ENCODE results near the gene NTM.

DNA sequence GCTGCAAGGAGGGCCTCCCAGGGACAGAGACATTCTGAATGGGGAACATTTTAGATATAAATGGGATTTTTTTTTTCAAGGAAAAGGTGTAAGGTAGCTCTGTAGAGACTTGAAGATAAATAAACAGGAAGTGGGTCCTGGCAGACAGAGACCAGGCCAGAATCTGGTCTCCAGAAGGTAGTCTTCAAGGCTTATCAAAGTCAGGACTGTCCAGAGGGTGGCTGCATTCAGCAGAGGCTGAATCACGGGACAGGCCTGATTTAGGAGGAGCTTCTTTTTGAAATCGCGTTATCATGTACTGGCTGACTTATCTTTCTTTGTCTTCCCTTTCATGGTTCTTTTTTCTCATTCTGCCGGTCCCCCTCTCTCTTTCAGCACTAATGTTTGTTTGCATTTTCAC is 542.9 kb downstream of the NTM start:
- TF ChIP-seq, protein P1, sequence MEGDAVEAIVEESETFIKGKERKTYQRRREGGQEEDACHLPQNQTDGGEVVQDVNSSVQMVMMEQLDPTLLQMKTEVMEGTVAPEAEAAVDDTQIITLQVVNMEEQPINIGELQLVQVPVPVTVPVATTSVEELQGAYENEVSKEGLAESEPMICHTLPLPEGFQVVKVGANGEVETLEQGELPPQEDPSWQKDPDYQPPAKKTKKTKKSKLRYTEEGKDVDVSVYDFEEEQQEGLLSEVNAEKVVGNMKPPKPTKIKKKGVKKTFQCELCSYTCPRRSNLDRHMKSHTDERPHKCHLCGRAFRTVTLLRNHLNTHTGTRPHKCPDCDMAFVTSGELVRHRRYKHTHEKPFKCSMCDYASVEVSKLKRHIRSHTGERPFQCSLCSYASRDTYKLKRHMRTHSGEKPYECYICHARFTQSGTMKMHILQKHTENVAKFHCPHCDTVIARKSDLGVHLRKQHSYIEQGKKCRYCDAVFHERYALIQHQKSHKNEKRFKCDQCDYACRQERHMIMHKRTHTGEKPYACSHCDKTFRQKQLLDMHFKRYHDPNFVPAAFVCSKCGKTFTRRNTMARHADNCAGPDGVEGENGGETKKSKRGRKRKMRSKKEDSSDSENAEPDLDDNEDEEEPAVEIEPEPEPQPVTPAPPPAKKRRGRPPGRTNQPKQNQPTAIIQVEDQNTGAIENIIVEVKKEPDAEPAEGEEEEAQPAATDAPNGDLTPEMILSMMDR (conservative IDR thresholded peaks at IDR 0.05; ENCODE audit: low read length) = no peak
- TF ChIP-seq EZH2phosphoT487 (IDR thresholded peaks at IDR 0.05; ENCODE audit: borderline replicate concordance) = no peak

Measured in Loucy (cell line).